ENCODE results near the gene XIRP2. TPM values are rescaled to one million over a fixed set of nuclear protein-coding genes. Genes with fewer than 3 reads are reported as not detected.

XIRP2 gene
- polyA plus RNA-seq (2011; rRNA removed) (0.36 and 0.43 TPM in 2 replicates), polyA minus RNA-seq (2011; rRNA and poly(A)+ RNA removed) (0.23 and 0.30 TPM in 2 replicates)

- CTCF ChIA-PET = no interaction called here
- H3K27me3 ChIP-seq (ENCODE audit: control insufficient read depth, insufficient read depth, low read length) = no peaks in the 10 kb centered on the region
- no peak within 1 kb of the TSS for H3K27ac ChIP-seq (ENCODE audit: low read depth, low read length)
- no peak for DNase-seq (ENCODE audit: low read depth, low spot score)
- H3K4me3 ChIP-seq (ENCODE audit: low read depth, low read length) = no peak within 1 kb of the TSS
- POLR2A ChIA-PET = no interaction called here
- no peak for TF ChIP-seq CTCF (IDR thresholded peaks at IDR 0.05; ENCODE audit: low read depth, low read length)
- H3K9me3 ChIP-seq (ENCODE audit: control insufficient read depth, insufficient read depth, low read length) = no peaks in the 10 kb centered on the region
These were observed at the start of gene XIRP2 for GRCh38 chr2:166888180-166888579. Gene XIRP2, plus strand, starts transcription at chr2:166888480. Its CDS starts 15,003 bp downstream, at chr2:166903483.

- TF ChIP-seq CTCF (IDR thresholded peaks at IDR 0.05; ENCODE audit: low read depth, low read length) = no peak
- H3K4me3 ChIP-seq (ENCODE audit: low read depth, low read length) = no peak overlapping the region
- no peaks in the 10 kb centered on the region for H3K9me3 ChIP-seq (ENCODE audit: control insufficient read depth, insufficient read depth, low read length)
- H3K27me3 ChIP-seq (ENCODE audit: control insufficient read depth, insufficient read depth, low read length) = no peaks in the 10 kb centered on the region
- no peak for DNase-seq (ENCODE audit: low read depth, low spot score)
- POLR2A ChIA-PET = no interaction called here
- CTCF ChIA-PET = no interaction called here
- H3K27ac ChIP-seq (ENCODE audit: low read depth, low read length) = no peak overlapping the region
These were observed 47.1 kb upstream of the XIRP2 start for GRCh38 chr2:166841152-166841551.

- no peak for TF ChIP-seq CTCF (IDR thresholded peaks at IDR 0.05; ENCODE audit: low read depth, low read length)
- H3K4me3 ChIP-seq (ENCODE audit: low read depth, low read length) = no peak overlapping the region
- no peaks in the 10 kb centered on the region for H3K27me3 ChIP-seq (ENCODE audit: control insufficient read depth, insufficient read depth, low read length)
- DNase-seq (ENCODE audit: low read depth, low spot score) = no peak
- H3K27ac ChIP-seq (ENCODE audit: low read depth, low read length) = no peak overlapping the region
- H3K9me3 ChIP-seq (ENCODE audit: control insufficient read depth, insufficient read depth, low read length) = no peaks in the 10 kb centered on the region
- POLR2A ChIA-PET = no interaction called here
- CTCF ChIA-PET = no interaction called here
These were observed 46.6 kb upstream of the XIRP2 start for GRCh38 chr2:166841679-166842078.

- DNase-seq (ENCODE audit: low read depth, low spot score) = no peak
These were observed 44.2 kb upstream of the XIRP2 start for GRCh38 chr2:166844111-166844510.

More at GRCh38 chr2:166844111-166844510, 44.2 kb upstream of the XIRP2 start:
- H3K9me3 ChIP-seq (ENCODE audit: control insufficient read depth, insufficient read depth, low read length) = no peaks in the 10 kb centered on the region
- TF ChIP-seq CTCF (IDR thresholded peaks at IDR 0.05; ENCODE audit: low read depth, low read length) = no peak
- ChIA-PET CTCF (no interaction called here), POLR2A (no interaction called here)
- H3K27me3 ChIP-seq (ENCODE audit: control insufficient read depth, insufficient read depth, low read length) = no peaks in the 10 kb centered on the region
- no peak overlapping the region for H3K27ac ChIP-seq (ENCODE audit: low read depth, low read length)
- no peak overlapping the region for H3K4me3 ChIP-seq (ENCODE audit: low read depth, low read length)
